ENCODE data around the gene MAP3K13. TPM values are rescaled to one million over a fixed set of nuclear protein-coding genes. Genes with fewer than 3 reads are reported as not detected.

Gene MAP3K13
- total RNA-seq, 1 experiment from 2014 or later = 9.1 TPM

DNA sequence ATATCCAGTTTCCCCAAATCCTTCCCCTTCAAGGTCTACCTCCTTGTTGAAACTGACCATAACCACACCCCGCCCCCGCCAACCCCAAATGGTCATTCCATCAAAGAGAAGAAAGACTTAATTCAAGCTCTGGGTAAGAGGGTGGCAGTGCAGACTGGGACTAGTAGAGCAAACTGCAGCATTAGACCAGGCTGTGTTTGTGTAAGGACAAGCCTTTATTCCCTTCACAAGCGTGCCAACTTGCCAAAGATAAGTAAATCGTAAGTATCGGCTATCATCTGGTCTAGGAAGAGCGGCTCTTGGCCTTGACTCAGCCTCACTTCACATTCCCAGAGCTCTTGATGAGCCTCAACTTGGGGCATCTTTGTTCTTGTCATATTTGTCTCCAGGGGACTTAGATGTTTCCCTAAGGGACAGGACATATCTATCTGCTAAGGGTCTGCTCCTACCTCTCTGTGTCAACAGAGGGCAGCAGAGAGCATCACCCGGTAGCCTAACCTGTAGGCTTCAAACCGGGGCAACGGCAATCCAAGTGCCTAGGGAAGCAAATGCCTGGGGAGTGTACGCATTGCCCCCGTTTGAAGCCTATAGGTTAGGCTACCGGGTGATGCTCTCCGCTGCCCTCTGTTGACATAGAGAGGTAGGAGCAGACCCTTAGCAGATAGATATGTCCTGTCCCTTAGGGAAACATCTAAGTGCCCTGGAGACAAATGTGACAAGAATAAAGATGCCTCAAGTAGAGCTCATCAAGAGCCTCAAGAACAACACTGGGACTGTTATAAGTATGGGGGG is 8.9 kb upstream of the MAP3K13 start:
- TF ChIP-seq OVOL2 (CRISPR knock-in tag; IDR thresholded peaks at IDR 0.05; ENCODE audit: borderline replicate concordance) = no peak
- no peak for TF ChIP-seq ZNF263 (CRISPR knock-in tag; IDR thresholded peaks at IDR 0.05; ENCODE audit: low read depth)
- TF ChIP-seq ATF3 (CRISPR knock-in tag; conservative IDR thresholded peaks at IDR 0.05) = no peak
- 0 out of 2 replicates have a peak, but pooled peaks have one; percentile 21 for TF ChIP-seq FOXK1 (CRISPR knock-in tag; IDR thresholded peaks at IDR 0.05)
- no peak for TF ChIP-seq IRF1 (CRISPR knock-in tag; IDR thresholded peaks at IDR 0.05)
- TF ChIP-seq NFATC4 (CRISPR knock-in tag; IDR thresholded peaks at IDR 0.05) = no peak
- no peak for TF ChIP-seq FOXJ3 (CRISPR knock-in tag; IDR thresholded peaks at IDR 0.05; ENCODE audit: borderline replicate concordance)
- no peak for TF ChIP-seq ELF4 (CRISPR knock-in tag; IDR thresholded peaks at IDR 0.05; ENCODE audit: low read depth)
- no peak for TF ChIP-seq TP53 (CRISPR knock-in tag; IDR thresholded peaks at IDR 0.05)
- TF ChIP-seq TEAD1 (CRISPR knock-in tag; IDR thresholded peaks at IDR 0.05) = peak; percentile 37; the same call in 1 of the 2 replicates
- TF ChIP-seq ETV6 (CRISPR knock-in tag; IDR thresholded peaks at IDR 0.05) = no peak
- TF ChIP-seq, protein P1, sequence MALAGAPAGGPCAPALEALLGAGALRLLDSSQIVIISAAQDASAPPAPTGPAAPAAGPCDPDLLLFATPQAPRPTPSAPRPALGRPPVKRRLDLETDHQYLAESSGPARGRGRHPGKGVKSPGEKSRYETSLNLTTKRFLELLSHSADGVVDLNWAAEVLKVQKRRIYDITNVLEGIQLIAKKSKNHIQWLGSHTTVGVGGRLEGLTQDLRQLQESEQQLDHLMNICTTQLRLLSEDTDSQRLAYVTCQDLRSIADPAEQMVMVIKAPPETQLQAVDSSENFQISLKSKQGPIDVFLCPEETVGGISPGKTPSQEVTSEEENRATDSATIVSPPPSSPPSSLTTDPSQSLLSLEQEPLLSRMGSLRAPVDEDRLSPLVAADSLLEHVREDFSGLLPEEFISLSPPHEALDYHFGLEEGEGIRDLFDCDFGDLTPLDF (CRISPR knock-in tag; IDR thresholded peaks at IDR 0.05) = no peak
- peak; percentile 70 for TF ChIP-seq CTCF (IDR thresholded peaks at IDR 0.05)
- no peak for TF ChIP-seq RELA (CRISPR knock-in tag; IDR thresholded peaks at IDR 0.05; ENCODE audit: borderline replicate concordance)
- TF ChIP-seq SOX15 (CRISPR knock-in tag; IDR thresholded peaks at IDR 0.05) = no peak
- TF ChIP-seq ZNF416 (CRISPR knock-in tag; IDR thresholded peaks at IDR 0.05) = no peak
- TF ChIP-seq, protein P2, sequence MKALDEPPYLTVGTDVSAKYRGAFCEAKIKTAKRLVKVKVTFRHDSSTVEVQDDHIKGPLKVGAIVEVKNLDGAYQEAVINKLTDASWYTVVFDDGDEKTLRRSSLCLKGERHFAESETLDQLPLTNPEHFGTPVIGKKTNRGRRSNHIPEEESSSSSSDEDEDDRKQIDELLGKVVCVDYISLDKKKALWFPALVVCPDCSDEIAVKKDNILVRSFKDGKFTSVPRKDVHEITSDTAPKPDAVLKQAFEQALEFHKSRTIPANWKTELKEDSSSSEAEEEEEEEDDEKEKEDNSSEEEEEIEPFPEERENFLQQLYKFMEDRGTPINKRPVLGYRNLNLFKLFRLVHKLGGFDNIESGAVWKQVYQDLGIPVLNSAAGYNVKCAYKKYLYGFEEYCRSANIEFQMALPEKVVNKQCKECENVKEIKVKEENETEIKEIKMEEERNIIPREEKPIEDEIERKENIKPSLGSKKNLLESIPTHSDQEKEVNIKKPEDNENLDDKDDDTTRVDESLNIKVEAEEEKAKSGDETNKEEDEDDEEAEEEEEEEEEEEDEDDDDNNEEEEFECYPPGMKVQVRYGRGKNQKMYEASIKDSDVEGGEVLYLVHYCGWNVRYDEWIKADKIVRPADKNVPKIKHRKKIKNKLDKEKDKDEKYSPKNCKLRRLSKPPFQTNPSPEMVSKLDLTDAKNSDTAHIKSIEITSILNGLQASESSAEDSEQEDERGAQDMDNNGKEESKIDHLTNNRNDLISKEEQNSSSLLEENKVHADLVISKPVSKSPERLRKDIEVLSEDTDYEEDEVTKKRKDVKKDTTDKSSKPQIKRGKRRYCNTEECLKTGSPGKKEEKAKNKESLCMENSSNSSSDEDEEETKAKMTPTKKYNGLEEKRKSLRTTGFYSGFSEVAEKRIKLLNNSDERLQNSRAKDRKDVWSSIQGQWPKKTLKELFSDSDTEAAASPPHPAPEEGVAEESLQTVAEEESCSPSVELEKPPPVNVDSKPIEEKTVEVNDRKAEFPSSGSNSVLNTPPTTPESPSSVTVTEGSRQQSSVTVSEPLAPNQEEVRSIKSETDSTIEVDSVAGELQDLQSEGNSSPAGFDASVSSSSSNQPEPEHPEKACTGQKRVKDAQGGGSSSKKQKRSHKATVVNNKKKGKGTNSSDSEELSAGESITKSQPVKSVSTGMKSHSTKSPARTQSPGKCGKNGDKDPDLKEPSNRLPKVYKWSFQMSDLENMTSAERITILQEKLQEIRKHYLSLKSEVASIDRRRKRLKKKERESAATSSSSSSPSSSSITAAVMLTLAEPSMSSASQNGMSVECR (CRISPR knock-in tag; IDR thresholded peaks at IDR 0.05; ENCODE audit: borderline replicate concordance) = no peak
- no peak overlapping the region for H3K27ac Mint-ChIP-seq
- peak; percentile 100 for ATAC-seq
- ChIA-PET POLR2A (no interaction called here), CTCF (interaction anchor here (0.6 to 1.6 kb wide), 3 partner anchors 10 to 205 kb away, joined by 3 read pairs; partner anchors contain the start of gene MAP3K13)
- H3K4me1 Mint-ChIP-seq = no peaks in the 10 kb centered on the region
- no peak overlapping the region for H3K4me3 Mint-ChIP-seq
- peaks cover 6% of the 10 kb centered on the region for H3K9me3 Mint-ChIP-seq
- peak; percentile 93 for DNase-seq (ENCODE audit: low spot score)
- H3K27me3 Mint-ChIP-seq (ENCODE audit: low read depth) = peaks cover 82% of the 10 kb centered on the region
- H3K36me3 Mint-ChIP-seq = no peaks in the 10 kb centered on the region

- no peak for ATAC-seq
- POLR2A ChIA-PET = no interaction called here
- no peak overlapping the region for H3K4me3 Mint-ChIP-seq
- no peak for TF ChIP-seq ETV6 (CRISPR knock-in tag; IDR thresholded peaks at IDR 0.05)
- no peak for TF ChIP-seq ZNF121 (CRISPR knock-in tag; IDR thresholded peaks at IDR 0.05)
- TF ChIP-seq CDX4 (CRISPR knock-in tag; IDR thresholded peaks at IDR 0.05; ENCODE audit: borderline replicate concordance) = no peak
- no peak for TF ChIP-seq NFATC4 (CRISPR knock-in tag; IDR thresholded peaks at IDR 0.05)
- TF ChIP-seq KAT7 (CRISPR knock-in tag; IDR thresholded peaks at IDR 0.05; ENCODE audit: borderline replicate concordance) = no peak
- no peak for TF ChIP-seq ZNF317 (CRISPR knock-in tag; IDR thresholded peaks at IDR 0.05; ENCODE audit: borderline replicate concordance, low read depth)
- TF ChIP-seq EMX1 (CRISPR knock-in tag; IDR thresholded peaks at IDR 0.05) = no peak
- no peak for TF ChIP-seq MXD4 (CRISPR knock-in tag; IDR thresholded peaks at IDR 0.05; ENCODE audit: borderline replicate concordance)
- no peak for TF ChIP-seq ZNF219 (CRISPR knock-in tag; IDR thresholded peaks at IDR 0.05; ENCODE audit: borderline replicate concordance)
- no peak for TF ChIP-seq ESRRA (CRISPR knock-in tag; IDR thresholded peaks at IDR 0.05; ENCODE audit: borderline replicate concordance)
These were observed 6.4 kb upstream of the MAP3K13 start for GRCh38 chr3:185356499-185356898.

More at GRCh38 chr3:185356499-185356898, 6.4 kb upstream of the MAP3K13 start:
- peaks cover 79% of the 10 kb centered on the region for H3K27me3 Mint-ChIP-seq (ENCODE audit: low read depth)
- no peaks in the 10 kb centered on the region for H3K4me1 Mint-ChIP-seq
- DNase-seq (ENCODE audit: low spot score) = no peak
- CTCF ChIA-PET = no interaction called here
- no peaks in the 10 kb centered on the region for H3K9me3 Mint-ChIP-seq
- H3K27ac Mint-ChIP-seq = no peak overlapping the region
- H3K36me3 Mint-ChIP-seq = no peaks in the 10 kb centered on the region

Data from WTC11 (cell line).